Esophagus squamous epithelium (tissue), 4 donors: ENCODE results near the gene MRPL55.

ENCODE experiments used
- POLR2A ChIP-seq, 4 donors: fragments of 450-650 bp; IDR thresholded peaks; one replicate each; pipeline ENCODE4 v1.6.1; 2017; ENCODE audit warnings: antibody characterized with exemption in 4 of 4, mild to moderate bottlenecking in 4 of 4, moderate library complexity in 3 of 4
- TF ChIP-seq, protein P1 (sequence below), 6 experiments: fragments of 450-650 bp in 4 of 6; fragments of 200-600 bp in 2 of 6; sonication (generic) in 2 of 6; IDR thresholded peaks; one replicate each; pipeline ENCODE4 v1.5.1; 2016 to 2019; ENCODE audit warnings: antibody characterized with exemption in 6 of 6, mild to moderate bottlenecking in 4 of 6, moderate library complexity in 4 of 6

DNA sequence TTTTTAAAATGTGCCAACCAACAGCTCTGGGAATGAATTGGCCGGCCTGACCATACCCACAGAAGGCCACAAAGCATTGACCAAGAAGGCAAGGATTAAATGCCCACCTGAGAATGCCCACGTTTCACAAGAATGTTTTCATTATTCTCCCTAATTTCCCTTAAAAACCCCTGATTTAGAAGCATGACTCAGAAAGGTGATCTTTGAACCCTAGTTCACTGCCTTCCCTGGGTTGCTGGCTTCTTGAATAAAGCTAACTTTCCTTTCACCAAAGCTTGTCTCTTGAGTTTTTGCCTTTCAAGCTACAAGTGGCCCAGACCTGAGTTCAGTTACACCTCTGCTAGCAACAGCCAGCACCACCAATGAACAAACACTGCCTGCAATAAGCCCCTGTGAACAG lies 14.4 kb upstream of the MRPL55 start:
- TF ChIP-seq, protein P1, sequence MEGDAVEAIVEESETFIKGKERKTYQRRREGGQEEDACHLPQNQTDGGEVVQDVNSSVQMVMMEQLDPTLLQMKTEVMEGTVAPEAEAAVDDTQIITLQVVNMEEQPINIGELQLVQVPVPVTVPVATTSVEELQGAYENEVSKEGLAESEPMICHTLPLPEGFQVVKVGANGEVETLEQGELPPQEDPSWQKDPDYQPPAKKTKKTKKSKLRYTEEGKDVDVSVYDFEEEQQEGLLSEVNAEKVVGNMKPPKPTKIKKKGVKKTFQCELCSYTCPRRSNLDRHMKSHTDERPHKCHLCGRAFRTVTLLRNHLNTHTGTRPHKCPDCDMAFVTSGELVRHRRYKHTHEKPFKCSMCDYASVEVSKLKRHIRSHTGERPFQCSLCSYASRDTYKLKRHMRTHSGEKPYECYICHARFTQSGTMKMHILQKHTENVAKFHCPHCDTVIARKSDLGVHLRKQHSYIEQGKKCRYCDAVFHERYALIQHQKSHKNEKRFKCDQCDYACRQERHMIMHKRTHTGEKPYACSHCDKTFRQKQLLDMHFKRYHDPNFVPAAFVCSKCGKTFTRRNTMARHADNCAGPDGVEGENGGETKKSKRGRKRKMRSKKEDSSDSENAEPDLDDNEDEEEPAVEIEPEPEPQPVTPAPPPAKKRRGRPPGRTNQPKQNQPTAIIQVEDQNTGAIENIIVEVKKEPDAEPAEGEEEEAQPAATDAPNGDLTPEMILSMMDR (IDR thresholded peaks at IDR 0.05), result no peak
- no peak for TF ChIP-seq POLR2A (IDR thresholded peaks at IDR 0.05)
